GM19395 (cell line): ENCODE measurements around the gene ZDHHC5.
"Not testable (repeated sequence)": the region's sequence is repeated elsewhere in the genome, so short reads cannot be mapped to it uniquely, and the experiment has no call there.

Experiments used
- ATAC-seq: cut with Tn5 transposase; IDR thresholded peaks from one replicate; pipeline ENCODE4 v1.9.1; 2021; ENCODE audit warnings: mild to moderate bottlenecking, moderate library complexity; ENCODE audit not compliant: unreplicated experiment

Gene ZDHHC5

GRCh38 chr11:57644748-57645688, 22.9 kb upstream of the ZDHHC5 start:
- ATAC-seq: peak; percentile 45

DNA sequence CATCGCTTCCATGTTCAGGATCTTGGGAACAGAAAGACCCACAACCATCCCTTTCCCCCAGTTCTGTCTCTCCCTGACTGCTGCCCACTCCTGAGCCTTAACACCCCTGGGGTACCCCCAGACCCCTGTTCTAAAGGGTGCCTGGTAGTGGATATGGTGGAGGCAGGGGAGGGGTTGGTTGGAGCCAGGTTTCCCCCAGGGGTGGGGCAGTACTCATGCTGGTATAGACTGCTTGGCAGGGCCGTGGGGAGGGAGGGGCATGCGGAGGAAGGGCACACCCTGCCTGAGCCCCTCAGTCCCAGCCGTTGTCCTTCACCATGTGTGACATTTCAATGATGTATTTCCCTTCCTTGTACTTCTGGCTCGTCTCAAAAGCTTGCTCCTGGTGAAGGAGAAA, 22.2 kb upstream of the ZDHHC5 start:
- no peak for ATAC-seq

DNA sequence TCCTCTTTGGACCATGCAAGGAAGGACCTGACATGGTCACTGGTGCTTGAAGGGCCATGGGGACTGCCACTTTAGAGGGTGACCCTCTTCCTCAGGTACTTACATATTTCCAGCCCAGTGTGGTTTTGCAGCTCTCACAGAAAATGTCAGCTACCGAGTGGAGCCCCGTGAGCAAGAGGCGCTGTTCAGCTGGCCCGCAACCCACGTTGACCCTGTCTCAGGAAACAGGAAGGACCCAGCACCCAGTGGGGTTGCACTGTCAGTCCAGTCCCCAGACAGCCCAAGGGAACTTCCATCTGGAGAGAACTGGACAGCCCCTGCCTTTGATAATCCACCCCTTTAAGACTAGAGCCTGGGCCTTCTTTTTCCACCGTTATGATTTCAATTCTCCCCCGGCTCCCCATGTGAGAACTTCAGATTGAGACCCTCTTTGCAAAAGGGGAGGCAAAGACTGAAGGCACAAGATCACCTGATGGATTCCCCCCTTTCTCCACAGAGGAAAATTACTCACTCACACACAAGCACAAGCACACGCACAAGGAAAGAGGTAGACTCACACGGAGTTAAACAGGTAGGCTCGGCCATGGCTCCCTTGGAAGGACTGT, 21.6 kb upstream of the ZDHHC5 start:
- ATAC-seq: no peak

GRCh38 chr11:57646799-57647303, 21.1 kb upstream of the ZDHHC5 start:
- ATAC-seq: no peak

DNA sequence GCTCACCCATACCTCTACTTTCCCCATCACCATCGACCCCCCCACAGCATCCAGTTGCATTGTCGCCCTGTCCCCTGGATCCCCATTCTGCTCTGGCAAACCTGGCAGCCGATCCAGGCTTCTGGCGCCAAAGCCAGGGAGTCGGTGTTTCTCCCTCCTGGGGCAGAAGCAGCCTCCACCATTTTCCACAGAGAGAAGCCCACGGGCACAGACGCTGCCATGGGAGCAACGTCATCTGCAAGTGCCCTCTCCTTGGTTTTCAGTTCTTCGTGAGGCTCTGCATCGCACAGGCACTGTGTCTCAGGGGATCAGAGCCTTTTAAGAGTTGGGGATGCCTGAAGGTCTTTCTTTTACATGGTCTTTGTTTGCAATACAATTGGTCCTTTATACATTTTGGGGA, 20.5 kb upstream of the ZDHHC5 start:
- ATAC-seq: no peak

DNA sequence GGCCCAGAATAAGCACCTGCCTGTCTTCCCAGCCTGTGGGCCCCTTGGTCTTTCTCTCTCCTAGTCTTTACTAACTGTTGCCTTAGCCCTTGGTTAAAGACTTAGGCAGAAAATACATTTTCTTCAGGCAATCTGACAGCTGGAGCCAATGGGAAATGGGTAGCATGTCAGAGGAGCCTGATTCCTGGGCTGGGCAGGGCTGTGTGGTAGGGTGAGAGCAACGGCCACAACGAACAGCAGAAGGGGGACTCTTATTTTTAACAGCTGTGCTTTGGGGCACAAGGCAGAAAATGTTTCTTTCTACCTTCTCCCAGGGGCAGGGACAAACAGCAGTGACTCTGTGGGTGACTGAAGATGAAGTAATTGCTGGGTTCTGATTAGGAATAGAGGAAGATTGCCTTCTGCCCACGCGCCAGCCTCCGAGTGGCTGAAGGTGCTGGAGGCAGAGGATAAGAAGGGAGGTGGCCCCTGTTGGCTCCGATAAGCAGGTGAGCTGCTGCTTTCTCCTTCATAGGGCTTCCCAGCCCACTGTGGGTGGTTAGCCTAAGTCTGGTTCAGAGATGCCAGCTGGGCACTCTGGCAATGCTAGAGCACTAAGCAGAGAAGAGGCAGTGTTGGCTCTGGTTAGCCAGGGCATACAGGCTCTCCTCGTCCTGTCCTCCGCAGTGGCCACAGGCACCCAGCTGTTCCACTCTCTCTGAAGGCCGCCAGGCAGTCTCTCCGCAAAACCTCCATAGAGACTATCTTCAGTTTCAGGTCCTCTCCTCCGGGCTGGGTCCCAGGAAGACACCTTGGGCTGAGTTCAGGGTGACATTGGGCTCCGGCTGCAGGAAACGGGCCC, 19.7 kb upstream of the ZDHHC5 start:
- ATAC-seq: no peak

DNA sequence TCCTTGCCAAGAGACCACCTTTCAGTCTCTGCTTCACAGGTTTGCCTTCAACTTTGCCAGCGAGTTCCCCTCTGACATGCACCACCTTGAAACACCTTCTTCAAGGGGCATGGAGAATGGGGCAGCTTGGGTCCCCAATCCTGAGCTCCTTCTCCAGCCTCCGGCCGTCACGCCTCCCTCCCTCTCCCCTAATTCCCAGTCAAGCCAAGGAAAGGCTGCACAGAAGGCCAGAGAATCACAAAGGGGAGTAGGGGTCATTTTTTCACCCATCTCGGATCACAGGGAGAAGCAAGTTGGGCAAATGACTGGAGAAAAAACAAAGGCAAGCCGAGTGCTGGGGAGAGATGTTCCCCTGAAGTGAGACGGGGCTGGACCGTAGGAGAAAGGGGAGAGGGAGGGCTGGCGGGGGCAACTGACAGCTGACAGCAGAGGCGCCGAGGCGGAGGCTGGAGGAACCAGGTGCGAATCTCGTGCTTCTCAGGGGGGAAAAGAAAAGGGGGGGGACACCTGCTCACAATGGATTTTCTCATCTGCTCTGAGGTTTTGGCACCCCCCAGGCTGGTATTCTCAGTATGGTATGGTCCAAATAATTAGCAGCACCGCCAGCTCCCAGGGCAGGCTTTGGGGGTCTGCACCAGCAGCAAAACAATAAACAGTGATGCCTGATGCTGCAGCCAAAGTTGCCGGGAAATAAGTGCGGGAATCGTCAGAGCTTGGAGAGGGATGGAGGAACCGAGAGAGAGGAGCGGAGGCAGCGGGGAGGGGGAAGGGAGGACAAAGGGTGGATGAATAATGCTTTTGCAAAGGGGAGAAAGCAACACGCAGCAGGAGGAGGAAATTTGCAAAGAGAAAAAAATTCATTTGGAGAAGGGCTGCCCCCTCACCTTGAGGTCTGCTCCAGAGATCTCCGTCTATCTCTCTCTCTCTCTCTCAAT, 18.8 kb upstream of the ZDHHC5 start:
- no peak for ATAC-seq

GRCh38 chr11:57649826-57650738, 17.8 kb upstream of the ZDHHC5 start, which contains the start of gene YPEL4:
YPEL4 (minus strand) TSS chr11:57649912; CDS start chr11:57647107, 2,805 bp downstream.
- ATAC-seq: no peak

GRCh38 chr11:57650739-57651090, 17.2 kb upstream of the ZDHHC5 start:
- ATAC-seq: no peak

DNA sequence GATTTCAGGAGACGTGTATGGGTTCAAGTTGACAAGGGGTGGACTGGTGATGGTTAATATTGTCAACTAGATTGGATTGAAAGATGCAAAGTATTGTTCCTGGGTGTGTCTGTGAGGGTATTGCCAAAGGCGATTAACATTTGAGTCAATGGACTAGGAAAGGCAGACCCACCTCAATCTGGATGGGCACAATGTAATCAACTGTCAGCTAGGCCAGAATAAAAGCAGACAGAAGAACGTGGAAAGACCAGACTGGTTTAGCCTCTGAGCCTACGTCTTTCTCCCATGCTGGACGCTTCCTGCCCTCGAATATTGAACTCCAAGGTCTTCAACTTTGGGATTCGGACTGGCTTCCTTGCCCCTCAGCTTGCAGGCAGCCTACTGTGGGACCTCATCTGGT, 16.5 kb upstream of the ZDHHC5 start:
- no peak for ATAC-seq

GRCh38 chr11:57652230-57652629, 15.7 kb upstream of the ZDHHC5 start:
- ATAC-seq: not testable (repeated sequence)

- no peak for ATAC-seq
Observed at GRCh38 chr11:57652662-57653061, 15.3 kb upstream of the ZDHHC5 start.

GRCh38 chr11:57653163-57653562, 14.8 kb upstream of the ZDHHC5 start:
- no peak for ATAC-seq

- ATAC-seq: no peak
Observed at GRCh38 chr11:57656885-57657193, 11.1 kb upstream of the ZDHHC5 start.

- ATAC-seq: peak; percentile 98
Observed at GRCh38 chr11:57657194-57658022, 10.5 kb upstream of the ZDHHC5 start, which contains the start of gene CLP1. CLP1 (plus strand) TSS chr11:57657762; CDS start chr11:57659477, 1,715 bp downstream.

GRCh38 chr11:57658023-57658361, 9.9 kb upstream of the ZDHHC5 start:
- ATAC-seq: no peak

DNA sequence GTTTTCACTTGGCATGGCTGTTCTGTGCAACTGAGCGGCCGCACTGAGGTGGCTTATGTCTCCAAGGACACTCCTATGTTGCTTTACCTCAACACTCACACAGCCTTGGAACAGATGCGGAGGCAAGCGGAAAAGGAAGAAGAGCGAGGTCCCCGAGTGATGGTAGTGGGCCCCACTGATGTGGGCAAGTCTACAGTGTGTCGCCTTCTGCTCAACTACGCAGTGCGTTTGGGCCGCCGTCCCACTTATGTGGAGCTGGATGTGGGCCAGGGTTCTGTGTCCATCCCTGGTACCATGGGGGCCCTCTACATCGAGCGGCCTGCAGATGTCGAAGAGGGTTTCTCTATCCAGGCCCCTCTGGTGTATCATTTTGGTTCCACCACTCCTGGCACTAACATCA, 8.2 kb upstream of the ZDHHC5 start:
- ATAC-seq: no peak

DNA sequence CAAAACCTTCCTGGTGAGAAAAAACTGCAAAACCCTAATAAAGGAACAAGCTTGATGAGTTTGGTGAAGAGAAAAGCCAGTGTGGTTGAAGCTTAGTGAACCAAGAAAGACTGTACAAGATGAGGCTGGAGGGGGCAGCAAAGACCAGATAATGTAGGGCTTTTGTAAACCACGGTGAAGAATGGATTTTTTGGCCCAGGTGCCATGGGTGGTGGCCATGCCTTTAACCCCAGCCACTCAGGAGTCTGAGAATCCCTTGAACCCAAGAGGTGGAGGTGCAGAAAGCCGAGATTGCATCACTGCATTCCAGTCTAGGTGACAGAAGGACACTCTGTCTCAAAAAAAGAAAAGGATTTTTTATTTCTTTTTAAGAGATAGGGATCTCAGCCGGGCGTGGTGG, 5.0 kb upstream of the ZDHHC5 start:
- ATAC-seq: no peak
